K562 (cell line): ENCODE measurements around the gene SLC25A45. TPM values are rescaled to one million over a fixed set of nuclear protein-coding genes. Genes with fewer than 3 reads are reported as not detected.

Experiments used
- BRD9 ChIP-seq: fragments of 450-650 bp; IDR thresholded peaks from 2 replicates; pipeline ENCODE4 v1.6.1; 2018; ENCODE audit warnings: low read depth; ENCODE audit not compliant: partially characterized antibody
- RBM39 ChIP-seq: fragments of 200-400 bp; formaldehyde crosslinking; optimal IDR thresholded peaks from 2 replicates; pipeline ENCODE3; 2018; ENCODE audit warnings: low read depth, low read length
- RFX1 ChIP-seq: fragments of 450-650 bp; IDR thresholded peaks from 2 replicates; pipeline ENCODE4 v1.6.1; 2016; ENCODE audit warnings: mild to moderate bottlenecking, moderate library complexity
- SRSF1 ChIP-seq: fragments of 200-400 bp; formaldehyde crosslinking; IDR thresholded peaks from 2 replicates; pipeline ENCODE4 v1.6.1; 2017; ENCODE audit warnings: mild to moderate bottlenecking, low read depth, low read length, moderate library complexity
- SUPT5H ChIP-seq: fragments of 450-650 bp; IDR thresholded peaks from 2 replicates; pipeline ENCODE4 v1.6.1; 2016
- ZKSCAN1 ChIP-seq: fragments of 150-350 bp; IDR thresholded peaks from 2 replicates; pipeline ENCODE4 v1.6.1; 2016; ENCODE audit warnings: low read depth, low read length
- ZSCAN32 ChIP-seq: fragments of 450-650 bp; formaldehyde crosslinking; IDR thresholded peaks from 2 replicates; pipeline ENCODE4 v1.4.0; 2020; ENCODE audit warnings: mild to moderate bottlenecking, moderate library complexity
- polyA plus RNA-seq, 8 experiments: library from polyadenylated mRNA; depleted of rRNA in 4 of 8; stranded (reverse) in 5 of 8; unstranded in 3 of 8; fragments of >200 nt; fragmentation: Nextera tagmentation in 2 of 8; fragmentation: Illumina TruSeq in 1 of 8; extraction: Ambion mirVana in 2 of 8; extraction: Trizol in 1 of 8; gene quantifications; 2 replicates each; pipeline versions ENCODE4 v1.2.1 to v1.2.3, GENCODE V29; 2011 to 2014; ENCODE audit warnings: inconsistent platforms in 1 of 8, missing spikeins in 1 of 8
- total RNA-seq, 7 experiments: library from RNA; depleted of rRNA in 6 of 7; stranded (reverse); fragments of >200 nt in 6 of 7; fragmentation: Illumina TruSeq in 2 of 7; extraction: Trizol in 2 of 7; gene quantifications; 2 replicates each; pipeline versions ENCODE4 v1.2.1 to v1.2.3, GENCODE V29; 2011 to 2021; ENCODE audit warnings: low replicate concordance in 1 of 7
- TF ChIP-seq, protein P1 (sequence below): sonication (generic); formaldehyde crosslinking; IDR thresholded peaks from 2 replicates; pipeline ENCODE4 v1.8.1; 2023; ENCODE audit warnings: mild to moderate bottlenecking, missing genetic modification reagents
- TF ChIP-seq, protein P2 (sequence below): sonication (generic); formaldehyde crosslinking; IDR thresholded peaks from 2 replicates; pipeline ENCODE4 v1.8.0; 2022; ENCODE audit warnings: mild to moderate bottlenecking, missing genetic modification reagents
- TF ChIP-seq, protein P3 (sequence below): fragments of 450-650 bp; formaldehyde crosslinking; IDR thresholded peaks from 2 replicates; pipeline ENCODE4 v1.4.0; 2020; ENCODE audit warnings: mild to moderate bottlenecking, moderate library complexity
- TF ChIP-seq, protein P4 (sequence below): fragments of 450-650 bp; formaldehyde crosslinking; conservative IDR thresholded peaks from 2 replicates; pipeline ENCODE4 v1.4.0; 2022; ENCODE audit warnings: mild to moderate bottlenecking, missing genetic modification characterization
- TF ChIP-seq, protein P5 (sequence below): fragments of 250-450 bp; sonication (Bioruptor Pico); IDR thresholded peaks from 2 replicates; pipeline ENCODE4 v1.5.0; 2021; ENCODE audit warnings: mild to moderate bottlenecking, borderline replicate concordance
- TF ChIP-seq, protein P6 (sequence below): fragments of 450-650 bp; IDR thresholded peaks from 2 replicates; pipeline ENCODE4 v1.6.1; 2016; ENCODE audit warnings: borderline replicate concordance
- TF ChIP-seq, protein P7 (sequence below): IDR thresholded peaks from 3 replicates; pipeline ENCODE4 v1.6.1; 2011; ENCODE audit warnings: borderline replicate concordance, mild to moderate bottlenecking; ENCODE audit not compliant: insufficient read length, insufficient read depth

The SLC25A45 gene
- total and polyA plus RNA-seq, 9 of the 15 experiments (the other 6 are each of a cell fraction or from before 2014, with no cell fraction given), result 0.15 to 2.3 (median 0.68) TPM

DNA sequence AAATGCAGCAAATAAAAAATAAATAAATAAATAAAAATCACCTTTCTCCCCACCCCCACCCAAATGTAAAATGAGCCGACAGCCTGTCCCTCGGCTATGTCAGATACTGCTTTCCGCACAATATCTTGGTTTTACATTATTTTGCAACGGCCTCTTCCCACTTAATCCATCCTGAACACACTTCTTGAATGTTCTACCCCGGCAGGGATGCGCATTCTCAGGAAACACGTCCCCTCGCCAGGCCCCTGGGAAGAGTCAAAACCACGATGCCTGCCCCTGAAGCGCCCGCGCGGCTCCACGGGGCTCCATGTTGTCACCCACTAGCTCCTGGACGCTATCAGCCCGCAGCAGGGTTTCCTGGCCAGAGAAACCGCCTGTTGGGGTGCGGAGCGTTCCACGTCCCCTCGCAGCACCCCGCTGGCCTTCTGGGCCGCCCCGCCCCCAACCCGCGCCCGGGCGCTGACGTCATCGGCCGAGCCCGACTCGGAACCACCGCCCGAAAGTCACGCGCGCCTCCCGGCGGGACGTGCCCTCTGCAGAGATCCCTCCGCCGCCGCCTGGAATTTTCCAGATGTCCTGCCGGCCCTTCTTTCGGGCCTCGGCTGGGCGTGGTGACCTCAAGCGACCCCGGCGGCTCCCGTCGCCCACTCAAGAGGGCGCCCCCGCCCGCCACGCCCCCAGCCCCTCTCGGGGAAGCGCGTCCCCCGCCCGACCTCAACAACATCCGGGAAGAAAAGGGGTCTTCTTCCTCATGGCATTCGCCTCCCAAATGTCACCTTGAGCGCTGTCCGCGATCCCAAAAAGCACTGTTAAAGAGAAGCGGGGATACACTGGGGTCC, 39.6 kb upstream of the SLC25A45 start (continued):
- TF ChIP-seq, protein P1, sequence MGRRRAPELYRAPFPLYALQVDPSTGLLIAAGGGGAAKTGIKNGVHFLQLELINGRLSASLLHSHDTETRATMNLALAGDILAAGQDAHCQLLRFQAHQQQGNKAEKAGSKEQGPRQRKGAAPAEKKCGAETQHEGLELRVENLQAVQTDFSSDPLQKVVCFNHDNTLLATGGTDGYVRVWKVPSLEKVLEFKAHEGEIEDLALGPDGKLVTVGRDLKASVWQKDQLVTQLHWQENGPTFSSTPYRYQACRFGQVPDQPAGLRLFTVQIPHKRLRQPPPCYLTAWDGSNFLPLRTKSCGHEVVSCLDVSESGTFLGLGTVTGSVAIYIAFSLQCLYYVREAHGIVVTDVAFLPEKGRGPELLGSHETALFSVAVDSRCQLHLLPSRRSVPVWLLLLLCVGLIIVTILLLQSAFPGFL (CRISPR knock-in tag), result no peak
- TF ChIP-seq, protein P2, sequence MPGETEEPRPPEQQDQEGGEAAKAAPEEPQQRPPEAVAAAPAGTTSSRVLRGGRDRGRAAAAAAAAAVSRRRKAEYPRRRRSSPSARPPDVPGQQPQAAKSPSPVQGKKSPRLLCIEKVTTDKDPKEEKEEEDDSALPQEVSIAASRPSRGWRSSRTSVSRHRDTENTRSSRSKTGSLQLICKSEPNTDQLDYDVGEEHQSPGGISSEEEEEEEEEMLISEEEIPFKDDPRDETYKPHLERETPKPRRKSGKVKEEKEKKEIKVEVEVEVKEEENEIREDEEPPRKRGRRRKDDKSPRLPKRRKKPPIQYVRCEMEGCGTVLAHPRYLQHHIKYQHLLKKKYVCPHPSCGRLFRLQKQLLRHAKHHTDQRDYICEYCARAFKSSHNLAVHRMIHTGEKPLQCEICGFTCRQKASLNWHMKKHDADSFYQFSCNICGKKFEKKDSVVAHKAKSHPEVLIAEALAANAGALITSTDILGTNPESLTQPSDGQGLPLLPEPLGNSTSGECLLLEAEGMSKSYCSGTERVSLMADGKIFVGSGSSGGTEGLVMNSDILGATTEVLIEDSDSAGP, result no peak
- TF ChIP-seq SUPT5H, result peak; percentile 49
- TF ChIP-seq, protein P3, sequence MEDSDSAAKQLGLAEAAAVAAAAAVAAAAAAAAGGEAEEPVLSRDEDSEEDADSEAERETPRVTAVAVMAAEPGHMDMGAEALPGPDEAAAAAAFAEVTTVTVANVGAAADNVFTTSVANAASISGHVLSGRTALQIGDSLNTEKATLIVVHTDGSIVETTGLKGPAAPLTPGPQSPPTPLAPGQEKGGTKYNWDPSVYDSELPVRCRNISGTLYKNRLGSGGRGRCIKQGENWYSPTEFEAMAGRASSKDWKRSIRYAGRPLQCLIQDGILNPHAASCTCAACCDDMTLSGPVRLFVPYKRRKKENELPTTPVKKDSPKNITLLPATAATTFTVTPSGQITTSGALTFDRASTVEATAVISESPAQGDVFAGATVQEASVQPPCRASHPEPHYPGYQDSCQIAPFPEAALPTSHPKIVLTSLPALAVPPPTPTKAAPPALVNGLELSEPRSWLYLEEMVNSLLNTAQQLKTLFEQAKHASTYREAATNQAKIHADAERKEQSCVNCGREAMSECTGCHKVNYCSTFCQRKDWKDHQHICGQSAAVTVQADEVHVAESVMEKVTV, result peak; percentile 71
- TF ChIP-seq, protein P4, sequence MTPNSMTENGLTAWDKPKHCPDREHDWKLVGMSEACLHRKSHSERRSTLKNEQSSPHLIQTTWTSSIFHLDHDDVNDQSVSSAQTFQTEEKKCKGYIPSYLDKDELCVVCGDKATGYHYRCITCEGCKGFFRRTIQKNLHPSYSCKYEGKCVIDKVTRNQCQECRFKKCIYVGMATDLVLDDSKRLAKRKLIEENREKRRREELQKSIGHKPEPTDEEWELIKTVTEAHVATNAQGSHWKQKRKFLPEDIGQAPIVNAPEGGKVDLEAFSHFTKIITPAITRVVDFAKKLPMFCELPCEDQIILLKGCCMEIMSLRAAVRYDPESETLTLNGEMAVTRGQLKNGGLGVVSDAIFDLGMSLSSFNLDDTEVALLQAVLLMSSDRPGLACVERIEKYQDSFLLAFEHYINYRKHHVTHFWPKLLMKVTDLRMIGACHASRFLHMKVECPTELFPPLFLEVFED (CRISPR knock-in tag), result peak; percentile 78
- TF ChIP-seq, protein P5, sequence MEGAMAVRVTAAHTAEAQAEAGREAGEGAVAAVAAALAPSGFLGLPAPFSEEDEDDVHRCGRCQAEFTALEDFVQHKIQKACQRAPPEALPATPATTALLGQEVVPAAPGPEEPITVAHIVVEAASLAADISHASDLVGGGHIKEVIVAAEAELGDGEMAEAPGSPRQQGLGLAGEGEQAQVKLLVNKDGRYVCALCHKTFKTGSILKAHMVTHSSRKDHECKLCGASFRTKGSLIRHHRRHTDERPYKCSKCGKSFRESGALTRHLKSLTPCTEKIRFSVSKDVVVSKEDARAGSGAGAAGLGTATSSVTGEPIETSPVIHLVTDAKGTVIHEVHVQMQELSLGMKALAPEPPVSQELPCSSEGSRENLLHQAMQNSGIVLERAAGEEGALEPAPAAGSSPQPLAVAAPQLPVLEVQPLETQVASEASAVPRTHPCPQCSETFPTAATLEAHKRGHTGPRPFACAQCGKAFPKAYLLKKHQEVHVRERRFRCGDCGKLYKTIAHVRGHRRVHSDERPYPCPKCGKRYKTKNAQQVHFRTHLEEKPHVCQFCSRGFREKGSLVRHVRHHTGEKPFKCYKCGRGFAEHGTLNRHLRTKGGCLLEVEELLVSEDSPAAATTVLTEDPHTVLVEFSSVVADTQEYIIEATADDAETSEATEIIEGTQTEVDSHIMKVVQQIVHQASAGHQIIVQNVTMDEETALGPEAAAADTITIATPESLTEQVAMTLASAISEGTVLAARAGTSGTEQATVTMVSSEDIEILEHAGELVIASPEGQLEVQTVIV (CRISPR knock-in tag), result no peak
- TF ChIP-seq ZSCAN32, result peak; percentile 52
- TF ChIP-seq ZKSCAN1, result peak; percentile 32; the same call in 1 of the 2 replicates
- TF ChIP-seq RFX1, result no peak
- TF ChIP-seq, protein P6, sequence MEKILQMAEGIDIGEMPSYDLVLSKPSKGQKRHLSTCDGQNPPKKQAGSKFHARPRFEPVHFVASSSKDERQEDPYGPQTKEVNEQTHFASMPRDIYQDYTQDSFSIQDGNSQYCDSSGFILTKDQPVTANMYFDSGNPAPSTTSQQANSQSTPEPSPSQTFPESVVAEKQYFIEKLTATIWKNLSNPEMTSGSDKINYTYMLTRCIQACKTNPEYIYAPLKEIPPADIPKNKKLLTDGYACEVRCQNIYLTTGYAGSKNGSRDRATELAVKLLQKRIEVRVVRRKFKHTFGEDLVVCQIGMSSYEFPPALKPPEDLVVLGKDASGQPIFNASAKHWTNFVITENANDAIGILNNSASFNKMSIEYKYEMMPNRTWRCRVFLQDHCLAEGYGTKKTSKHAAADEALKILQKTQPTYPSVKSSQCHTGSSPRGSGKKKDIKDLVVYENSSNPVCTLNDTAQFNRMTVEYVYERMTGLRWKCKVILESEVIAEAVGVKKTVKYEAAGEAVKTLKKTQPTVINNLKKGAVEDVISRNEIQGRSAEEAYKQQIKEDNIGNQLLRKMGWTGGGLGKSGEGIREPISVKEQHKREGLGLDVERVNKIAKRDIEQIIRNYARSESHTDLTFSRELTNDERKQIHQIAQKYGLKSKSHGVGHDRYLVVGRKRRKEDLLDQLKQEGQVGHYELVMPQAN, result no peak
- TF ChIP-seq BRD9, result peak; percentile 72
- TF ChIP-seq RBM39, result no peak
- TF ChIP-seq SRSF1, result no peak
- TF ChIP-seq, protein P7, sequence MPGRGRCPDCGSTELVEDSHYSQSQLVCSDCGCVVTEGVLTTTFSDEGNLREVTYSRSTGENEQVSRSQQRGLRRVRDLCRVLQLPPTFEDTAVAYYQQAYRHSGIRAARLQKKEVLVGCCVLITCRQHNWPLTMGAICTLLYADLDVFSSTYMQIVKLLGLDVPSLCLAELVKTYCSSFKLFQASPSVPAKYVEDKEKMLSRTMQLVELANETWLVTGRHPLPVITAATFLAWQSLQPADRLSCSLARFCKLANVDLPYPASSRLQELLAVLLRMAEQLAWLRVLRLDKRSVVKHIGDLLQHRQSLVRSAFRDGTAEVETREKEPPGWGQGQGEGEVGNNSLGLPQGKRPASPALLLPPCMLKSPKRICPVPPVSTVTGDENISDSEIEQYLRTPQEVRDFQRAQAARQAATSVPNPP, result no peak
